Measurements from ENCODE around the gene FOXP1. TPM values are rescaled to one million over a fixed set of nuclear protein-coding genes. Genes with fewer than 3 reads are reported as not detected.

The FOXP1 gene
- total and polyA plus RNA-seq, 2 experiments from 2014 or later: 37.4 to 59.9 TPM

GRCh38 chr3:70984776-70985482 lies 598.6 kb downstream of the FOXP1 start:
- H3K4me1 ChIP-seq (ENCODE audit: insufficient read depth): peaks cover 74% of the 10 kb centered on the region
- DNase-seq: peak; percentile 62
- H3K36me3 ChIP-seq (ENCODE audit: low read depth): peaks cover 23% of the 10 kb centered on the region
- no peaks in the 10 kb centered on the region for H4K20me1 ChIP-seq (ENCODE audit: insufficient read depth)
- in situ Hi-C loops (cut with MboI): no loop called here
- peak overlapping the region; percentile 4; the same call in 1 of the 2 replicates for H2AFZ ChIP-seq
- TF ChIP-seq EZH2 (IDR thresholded peaks at IDR 0.05; ENCODE audit: insufficient read depth, poor library complexity, severe bottlenecking) (no peak), EZH2phosphoT487 (IDR thresholded peaks at IDR 0.05; ENCODE audit: insufficient read depth, low read depth) (no peak)
- H3K27ac ChIP-seq: peak overlapping the region; percentile 99
- H3K9me2 ChIP-seq (ENCODE audit: insufficient read depth): no peaks in the 10 kb centered on the region
- peak overlapping the region; percentile 89 for H3K9ac ChIP-seq
- peaks cover 43% of the 10 kb centered on the region for H3K79me2 ChIP-seq (ENCODE audit: insufficient read depth)
- H3K27me3 ChIP-seq (replicated peaks; ENCODE audit: insufficient read depth): no peaks in the 10 kb centered on the region
- H3K4me3 ChIP-seq: no peak overlapping the region
- H3K4me2 ChIP-seq (ENCODE audit: unreplicated experiment): peak overlapping the region; percentile 51
- WGBS, 2 experiments (ENCODE audit: low coverage in 1 of 2, low lambda C conversion rate in 2 of 2, missing lambda C conversion rate in 2 of 2): 12 to 15% methylated on average over 8 of the region's 8 CpGs
- peaks cover 70% of the 10 kb centered on the region for H3F3A ChIP-seq (ENCODE audit: insufficient read depth)
- no peaks in the 10 kb centered on the region for H3K9me3 ChIP-seq (ENCODE audit: low read depth)

GRCh38 chr3:70982700-70983140 lies 600.8 kb downstream of the FOXP1 start:
- H3K4me2 ChIP-seq (ENCODE audit: unreplicated experiment): peak overlapping the region; percentile 68
- H3F3A ChIP-seq (ENCODE audit: insufficient read depth): peaks cover 53% of the 10 kb centered on the region
- H3K9ac ChIP-seq: peak overlapping the region; percentile 89
- WGBS, 2 experiments (ENCODE audit: low coverage in 1 of 2, low lambda C conversion rate in 2 of 2, missing lambda C conversion rate in 2 of 2): 0 to 1% methylated on average over 6 of the region's 6 CpGs
- peak overlapping the region; percentile 99 for H3K27ac ChIP-seq
- no peaks in the 10 kb centered on the region for H3K27me3 ChIP-seq (replicated peaks; ENCODE audit: insufficient read depth)
- peaks cover 53% of the 10 kb centered on the region for H3K4me1 ChIP-seq (ENCODE audit: insufficient read depth)
- peak overlapping the region; percentile 74 for H2AFZ ChIP-seq
- peak; percentile 93 for DNase-seq
- H3K9me3 ChIP-seq (ENCODE audit: low read depth): no peaks in the 10 kb centered on the region
- H3K4me3 ChIP-seq: peak overlapping the region; percentile 47
- H3K9me2 ChIP-seq (ENCODE audit: insufficient read depth): no peaks in the 10 kb centered on the region
- no peaks in the 10 kb centered on the region for H4K20me1 ChIP-seq (ENCODE audit: insufficient read depth)
- H3K36me3 ChIP-seq (ENCODE audit: low read depth): peaks cover 27% of the 10 kb centered on the region
- TF ChIP-seq EZH2 (IDR thresholded peaks at IDR 0.05; ENCODE audit: insufficient read depth, poor library complexity, severe bottlenecking): no peak
- no peak for TF ChIP-seq EZH2phosphoT487 (IDR thresholded peaks at IDR 0.05; ENCODE audit: insufficient read depth, low read depth)
- peaks cover 55% of the 10 kb centered on the region for H3K79me2 ChIP-seq (ENCODE audit: insufficient read depth)
- in situ Hi-C loops (cut with MboI): no loop called here

GRCh38 chr3:70982284-70982683 lies 601.2 kb downstream of the FOXP1 start:
- no peaks in the 10 kb centered on the region for H3K9me3 ChIP-seq (ENCODE audit: low read depth)
- WGBS, 2 experiments (ENCODE audit: low coverage in 1 of 2, low lambda C conversion rate in 2 of 2, missing lambda C conversion rate in 2 of 2): 5 to 9% methylated on average over 1 of the region's 1 CpG
- peak overlapping the region; percentile 89 for H3K9ac ChIP-seq
- no peak for TF ChIP-seq EZH2 (IDR thresholded peaks at IDR 0.05; ENCODE audit: insufficient read depth, poor library complexity, severe bottlenecking)
- peak overlapping the region; percentile 68 for H3K4me2 ChIP-seq (ENCODE audit: unreplicated experiment)
- H3K4me1 ChIP-seq (ENCODE audit: insufficient read depth): peaks cover 53% of the 10 kb centered on the region
- H3K27ac ChIP-seq: peak overlapping the region; percentile 99
- peak overlapping the region; percentile 74; the same call in 1 of the 2 replicates for H2AFZ ChIP-seq
- in situ Hi-C loops (cut with MboI): no loop called here
- peak overlapping the region; percentile 47 for H3K4me3 ChIP-seq
- H3K79me2 ChIP-seq (ENCODE audit: insufficient read depth): peaks cover 55% of the 10 kb centered on the region
- H3K27me3 ChIP-seq (replicated peaks; ENCODE audit: insufficient read depth): no peaks in the 10 kb centered on the region
- DNase-seq: peak; percentile 60
- H3F3A ChIP-seq (ENCODE audit: insufficient read depth): peaks cover 48% of the 10 kb centered on the region
- H3K36me3 ChIP-seq (ENCODE audit: low read depth): peaks cover 27% of the 10 kb centered on the region
- no peaks in the 10 kb centered on the region for H4K20me1 ChIP-seq (ENCODE audit: insufficient read depth)
- H3K9me2 ChIP-seq (ENCODE audit: insufficient read depth): no peaks in the 10 kb centered on the region

- H3K9me3 ChIP-seq (ENCODE audit: low read depth): no peaks in the 10 kb centered on the region
- peak overlapping the region; percentile 68 for H3K4me2 ChIP-seq (ENCODE audit: unreplicated experiment)
- DNase-seq: no peak
- in situ Hi-C loops (cut with MboI): no loop called here
- H3K4me1 ChIP-seq (ENCODE audit: insufficient read depth): peaks cover 53% of the 10 kb centered on the region
- no peak overlapping the region for H2AFZ ChIP-seq
- no peak overlapping the region for H3K4me3 ChIP-seq
- H3K9ac ChIP-seq: peak overlapping the region; percentile 89
- TF ChIP-seq EZH2phosphoT487 (IDR thresholded peaks at IDR 0.05; ENCODE audit: insufficient read depth, low read depth) (no peak), EZH2 (IDR thresholded peaks at IDR 0.05; ENCODE audit: insufficient read depth, poor library complexity, severe bottlenecking) (no peak)
- H3K27me3 ChIP-seq (replicated peaks; ENCODE audit: insufficient read depth): no peaks in the 10 kb centered on the region
- peaks cover 48% of the 10 kb centered on the region for H3F3A ChIP-seq (ENCODE audit: insufficient read depth)
- peak overlapping the region; percentile 99 for H3K27ac ChIP-seq
- no peaks in the 10 kb centered on the region for H3K9me2 ChIP-seq (ENCODE audit: insufficient read depth)
- H4K20me1 ChIP-seq (ENCODE audit: insufficient read depth): no peaks in the 10 kb centered on the region
- peaks cover 55% of the 10 kb centered on the region for H3K79me2 ChIP-seq (ENCODE audit: insufficient read depth)
- 50 to 57% methylated on average over 6 of the region's 6 CpGs for WGBS, 2 experiments (ENCODE audit: low coverage in 1 of 2, low lambda C conversion rate in 2 of 2, missing lambda C conversion rate in 2 of 2)
- H3K36me3 ChIP-seq (ENCODE audit: low read depth): peaks cover 27% of the 10 kb centered on the region
Measured at GRCh38 chr3:70981231-70981880, 602.2 kb downstream of the FOXP1 start.
